Amygdala (tissue), 56 donors: ENCODE measurements around the gene BUD23.
"Not testable (repeated sequence)": the region's sequence is repeated elsewhere in the genome, so short reads cannot be mapped to it uniquely, and the experiment has no call there.

Experiments used
- DNase-seq, 56 donors: peaks; one replicate each; lab custom pipeline; 2025; lab: John Stamatoyannopoulos, UW

BUD23 gene

GRCh38 chr7:73699370-73700068 lies 16.1 kb downstream of the BUD23 start:
- DNase-seq = peak in 2 of 56 donors; percentile 11 to 14

- DNase-seq = no peak
Measured at GRCh38 chr7:73700069-73700423, 16.6 kb downstream of the BUD23 start.

GRCh38 chr7:73700581-73701134 lies 17.3 kb downstream of the BUD23 start:
- no peak for DNase-seq

GRCh38 chr7:73701357-73701995 lies 18.1 kb downstream of the BUD23 start:
- peak in 11 of 56 donors; percentile 3 to 32 (median 22) for DNase-seq

GRCh38 chr7:73702226-73702625 lies 18.8 kb downstream of the BUD23 start:
- DNase-seq = no peak

- DNase-seq = no peak
Measured at GRCh38 chr7:73702665-73703064, 19.3 kb downstream of the BUD23 start.

- DNase-seq = no peak
Measured at GRCh38 chr7:73703225-73703624, 19.8 kb downstream of the BUD23 start.

GRCh38 chr7:73703757-73704639 lies 20.6 kb downstream of the BUD23 start:
- peak in 9 of 56 donors; percentile 3 to 66 (median 20) for DNase-seq

GRCh38 chr7:73704640-73705550 lies 21.5 kb downstream of the BUD23 start:
- DNase-seq = peak in 20 of 56 donors; percentile 10 to 67 (median 43)

- peak in 1 of 56 donors; percentile 22 for DNase-seq
Measured at GRCh38 chr7:73705551-73705920, 22.1 kb downstream of the BUD23 start.

GRCh38 chr7:73706126-73707044 lies 23.0 kb downstream of the BUD23 start:
- DNase-seq = peak in 2 of 56 donors; percentile 10 to 43

GRCh38 chr7:73707045-73707631 lies 23.7 kb downstream of the BUD23 start:
- peak in 35 of 56 donors; percentile 15 to 73 (median 36) for DNase-seq

GRCh38 chr7:73708961-73709549 lies 25.7 kb downstream of the BUD23 start:
- DNase-seq = no peak

- no peak for DNase-seq
Measured at GRCh38 chr7:73712773-73713172, 29.4 kb downstream of the BUD23 start.

- not testable (repeated sequence) for DNase-seq
Measured at GRCh38 chr7:73713319-73713718, 29.9 kb downstream of the BUD23 start.

GRCh38 chr7:73715648-73716317 lies 32.4 kb downstream of the BUD23 start:
- DNase-seq = no peak

- DNase-seq = no peak
Measured at GRCh38 chr7:73716318-73716890, 33.0 kb downstream of the BUD23 start.
